Esophagus muscularis mucosa (tissue), 4 donors: ENCODE data around the gene ASIP.

Experiments used
- EP300 ChIP-seq: sonication (generic); formaldehyde crosslinking; IDR thresholded peaks from one replicate; pipeline ENCODE4 v1.6.1; 2017; ENCODE audit warnings: antibody characterized with exemption
- POLR2A ChIP-seq: fragments of 450-650 bp; IDR thresholded peaks from one replicate; pipeline ENCODE4 v1.6.1; 2017; ENCODE audit warnings: antibody characterized with exemption, moderate library complexity, mild to moderate bottlenecking, low read depth
- TF ChIP-seq, protein P1 (sequence below), 3 experiments: fragments of 200-600 bp in 2 of 3; fragments of 450-650 bp in 1 of 3; sonication (generic) in 2 of 3; IDR thresholded peaks; one replicate each; pipeline ENCODE4 v1.5.1; 2017 to 2019; ENCODE audit warnings: antibody characterized with exemption in 3 of 3, mild to moderate bottlenecking in 2 of 3, moderate library complexity in 1 of 3

GRCh38 chr20:34269996-34270627, 28.9 kb downstream of the ASIP start:
- TF ChIP-seq, protein P1, sequence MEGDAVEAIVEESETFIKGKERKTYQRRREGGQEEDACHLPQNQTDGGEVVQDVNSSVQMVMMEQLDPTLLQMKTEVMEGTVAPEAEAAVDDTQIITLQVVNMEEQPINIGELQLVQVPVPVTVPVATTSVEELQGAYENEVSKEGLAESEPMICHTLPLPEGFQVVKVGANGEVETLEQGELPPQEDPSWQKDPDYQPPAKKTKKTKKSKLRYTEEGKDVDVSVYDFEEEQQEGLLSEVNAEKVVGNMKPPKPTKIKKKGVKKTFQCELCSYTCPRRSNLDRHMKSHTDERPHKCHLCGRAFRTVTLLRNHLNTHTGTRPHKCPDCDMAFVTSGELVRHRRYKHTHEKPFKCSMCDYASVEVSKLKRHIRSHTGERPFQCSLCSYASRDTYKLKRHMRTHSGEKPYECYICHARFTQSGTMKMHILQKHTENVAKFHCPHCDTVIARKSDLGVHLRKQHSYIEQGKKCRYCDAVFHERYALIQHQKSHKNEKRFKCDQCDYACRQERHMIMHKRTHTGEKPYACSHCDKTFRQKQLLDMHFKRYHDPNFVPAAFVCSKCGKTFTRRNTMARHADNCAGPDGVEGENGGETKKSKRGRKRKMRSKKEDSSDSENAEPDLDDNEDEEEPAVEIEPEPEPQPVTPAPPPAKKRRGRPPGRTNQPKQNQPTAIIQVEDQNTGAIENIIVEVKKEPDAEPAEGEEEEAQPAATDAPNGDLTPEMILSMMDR (IDR thresholded peaks at IDR 0.05): no peak
- TF ChIP-seq POLR2A (no peak), EP300 (no peak)
